Mucosa of stomach (tissue), 1 donor: ENCODE data around the gene MASP1.

Source experiments
- H3K27me3 ChIP-seq: one replicate; pipeline ENCODE4 v1.7.0; 2013; ENCODE audit warnings: mild to moderate bottlenecking, low read length; ENCODE audit not compliant: control insufficient read depth, insufficient read depth
- H3K36me3 ChIP-seq: one replicate; pipeline ENCODE4 v1.7.0; 2013; ENCODE audit warnings: low read length; ENCODE audit not compliant: control insufficient read depth, insufficient read depth
- H3K4me1 ChIP-seq: one replicate; pipeline ENCODE4 v1.7.0; 2013; ENCODE audit warnings: mild to moderate bottlenecking, low read length; ENCODE audit not compliant: control insufficient read depth, insufficient read depth
- H3K4me3 ChIP-seq: one replicate; pipeline ENCODE4 v1.7.0; 2013; ENCODE audit warnings: low read length
- H3K9ac ChIP-seq: one replicate; pipeline ENCODE4 v1.7.0; 2013; ENCODE audit warnings: mild to moderate bottlenecking, low read length, moderate library complexity
- H3K9me3 ChIP-seq: one replicate; pipeline ENCODE4 v1.7.0; 2013; ENCODE audit warnings: mild to moderate bottlenecking, low read length, moderate library complexity; ENCODE audit not compliant: control insufficient read depth
- donor health status: Pancreatic carcinoma.

MASP1 gene

GRCh38 chr3:187237741-187238140 lies 53.8 kb downstream of the MASP1 start:
- H3K4me1 ChIP-seq = no peaks in the 10 kb centered on the region
- no peaks in the 10 kb centered on the region for H3K9me3 ChIP-seq
- no peak overlapping the region for H3K4me3 ChIP-seq
- no peaks in the 10 kb centered on the region for H3K36me3 ChIP-seq
- H3K27me3 ChIP-seq = no peaks in the 10 kb centered on the region
- H3K9ac ChIP-seq = no peak overlapping the region

- no peak overlapping the region for H3K4me3 ChIP-seq
- H3K9ac ChIP-seq = no peak overlapping the region
- no peaks in the 10 kb centered on the region for H3K9me3 ChIP-seq
- no peaks in the 10 kb centered on the region for H3K27me3 ChIP-seq
- H3K36me3 ChIP-seq = no peaks in the 10 kb centered on the region
- H3K4me1 ChIP-seq = no peaks in the 10 kb centered on the region
Observed at GRCh38 chr3:187236962-187237361, 54.6 kb downstream of the MASP1 start.

GRCh38 chr3:187230011-187230410 lies 61.5 kb downstream of the MASP1 start:
- Histone ChIP-seq H3K4me3 (no peak overlapping the region), H3K36me3 (no peaks in the 10 kb centered on the region), H3K27me3 (no peaks in the 10 kb centered on the region), H3K4me1 (no peaks in the 10 kb centered on the region), H3K9ac (no peak overlapping the region), H3K9me3 (no peaks in the 10 kb centered on the region)

- no peaks in the 10 kb centered on the region for H3K27me3 ChIP-seq
- no peak overlapping the region for H3K9ac ChIP-seq
- no peaks in the 10 kb centered on the region for H3K36me3 ChIP-seq
- H3K4me1 ChIP-seq = no peaks in the 10 kb centered on the region
- H3K4me3 ChIP-seq = no peak overlapping the region
- H3K9me3 ChIP-seq = no peaks in the 10 kb centered on the region
Observed at GRCh38 chr3:187228740-187229139, 62.8 kb downstream of the MASP1 start.

DNA sequence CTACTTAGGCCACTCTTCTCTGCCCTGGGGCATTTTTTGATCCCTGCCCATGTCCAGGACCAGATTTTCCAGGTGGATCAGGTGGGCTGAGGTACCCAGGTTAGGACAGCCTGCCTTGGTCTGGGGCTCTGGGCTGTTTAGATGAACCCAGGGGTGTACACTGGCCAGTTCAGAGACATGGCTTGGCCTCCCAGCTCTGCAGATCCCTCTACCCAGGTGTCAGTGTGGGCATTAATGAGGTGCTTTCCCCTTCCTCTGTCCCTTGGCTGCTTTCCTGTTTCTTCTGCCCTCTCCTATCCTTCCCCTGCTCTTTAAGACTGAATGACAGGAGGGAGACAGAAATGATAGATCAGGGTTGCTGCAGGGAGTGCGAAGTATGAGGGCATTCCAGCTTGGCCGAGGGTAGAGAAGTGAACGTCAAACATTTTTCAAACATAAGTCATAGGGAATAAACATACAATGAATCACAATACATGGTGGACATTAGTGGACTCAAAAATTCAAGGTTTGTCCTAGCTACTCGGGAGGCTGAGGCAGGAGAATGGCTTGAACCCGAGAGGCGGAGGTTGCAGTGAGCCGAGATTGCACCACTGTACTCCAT lies 63.8 kb downstream of the MASP1 start:
- Histone ChIP-seq H3K9ac (no peak overlapping the region), H3K27me3 (no peaks in the 10 kb centered on the region), H3K36me3 (no peaks in the 10 kb centered on the region), H3K9me3 (no peaks in the 10 kb centered on the region), H3K4me1 (peaks cover 9% of the 10 kb centered on the region), H3K4me3 (no peak overlapping the region)

GRCh38 chr3:187223799-187224198 lies 67.7 kb downstream of the MASP1 start:
- Histone ChIP-seq H3K4me1 (peaks cover 28% of the 10 kb centered on the region), H3K9me3 (no peaks in the 10 kb centered on the region), H3K27me3 (no peaks in the 10 kb centered on the region), H3K36me3 (no peaks in the 10 kb centered on the region), H3K9ac (no peak overlapping the region), H3K4me3 (no peak overlapping the region)

GRCh38 chr3:187222801-187223200 lies 68.7 kb downstream of the MASP1 start:
- Histone ChIP-seq H3K4me1 (peaks cover 28% of the 10 kb centered on the region), H3K9ac (no peak overlapping the region), H3K36me3 (no peaks in the 10 kb centered on the region), H3K27me3 (no peaks in the 10 kb centered on the region), H3K4me3 (no peak overlapping the region), H3K9me3 (no peaks in the 10 kb centered on the region)

DNA sequence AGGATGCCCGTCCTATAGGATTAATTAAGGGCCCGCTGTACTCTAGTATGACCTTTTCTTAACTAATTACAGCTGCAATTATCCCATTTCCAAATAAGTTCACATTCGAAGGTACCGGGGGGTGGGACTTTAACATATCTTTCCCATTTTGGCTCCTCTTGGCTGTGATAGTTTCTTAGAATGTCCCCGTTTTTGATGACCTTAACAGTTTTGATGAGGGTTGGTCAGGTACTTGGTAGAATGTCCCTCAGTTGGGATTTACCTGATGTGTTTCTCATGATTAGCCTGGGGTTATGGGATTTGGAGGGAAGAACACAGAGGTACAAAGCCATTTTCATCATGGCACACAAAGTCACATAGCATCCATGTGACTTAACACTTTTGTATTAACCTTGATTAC lies 76.1 kb downstream of the MASP1 start:
- Histone ChIP-seq H3K9ac (no peak overlapping the region), H3K9me3 (no peaks in the 10 kb centered on the region)

GRCh38 chr3:187213616-187214015 lies 77.9 kb downstream of the MASP1 start:
- no peak overlapping the region for H3K9ac ChIP-seq
- no peak overlapping the region for H3K4me3 ChIP-seq
- no peaks in the 10 kb centered on the region for H3K27me3 ChIP-seq
- H3K9me3 ChIP-seq = no peaks in the 10 kb centered on the region
- peaks cover 30% of the 10 kb centered on the region for H3K4me1 ChIP-seq
- no peaks in the 10 kb centered on the region for H3K36me3 ChIP-seq

More for the DNA sequence above, 76.1 kb downstream of the MASP1 start:
- no peaks in the 10 kb centered on the region for H3K27me3 ChIP-seq
- H3K4me3 ChIP-seq = no peak overlapping the region
- peaks cover 14% of the 10 kb centered on the region for H3K4me1 ChIP-seq
- H3K36me3 ChIP-seq = no peaks in the 10 kb centered on the region

- H3K4me3 ChIP-seq = no peak overlapping the region
- no peaks in the 10 kb centered on the region for H3K36me3 ChIP-seq
- no peak overlapping the region for H3K9ac ChIP-seq
- H3K9me3 ChIP-seq = no peaks in the 10 kb centered on the region
- peaks cover 35% of the 10 kb centered on the region for H3K4me1 ChIP-seq
- no peaks in the 10 kb centered on the region for H3K27me3 ChIP-seq
Observed at GRCh38 chr3:187212705-187213104, 78.8 kb downstream of the MASP1 start.

DNA sequence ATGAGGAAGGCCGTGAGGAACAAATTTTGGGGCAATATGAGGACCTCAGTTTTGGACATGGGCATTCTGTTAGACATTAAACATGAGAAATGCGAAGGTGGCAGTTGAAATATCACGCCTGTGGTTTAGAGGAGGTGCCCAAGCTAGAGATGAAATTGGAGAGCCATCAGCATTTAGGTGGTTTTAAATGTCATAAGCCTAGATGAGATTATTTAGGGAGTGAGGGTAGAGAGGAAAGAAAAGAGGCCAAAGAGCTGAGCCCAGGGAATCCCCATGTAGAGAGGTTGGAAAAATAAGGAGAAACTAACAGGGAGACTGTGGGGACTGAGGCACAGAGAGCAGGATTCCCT lies 79.4 kb downstream of the MASP1 start:
- H3K4me1 ChIP-seq = peaks cover 35% of the 10 kb centered on the region
- H3K9me3 ChIP-seq = no peaks in the 10 kb centered on the region
- H3K9ac ChIP-seq = no peak overlapping the region
- H3K27me3 ChIP-seq = no peaks in the 10 kb centered on the region
- no peak overlapping the region for H3K4me3 ChIP-seq
- H3K36me3 ChIP-seq = no peaks in the 10 kb centered on the region

- no peak overlapping the region for H3K4me3 ChIP-seq
- H3K9me3 ChIP-seq = no peaks in the 10 kb centered on the region
- H3K4me1 ChIP-seq = peaks cover 35% of the 10 kb centered on the region
- H3K36me3 ChIP-seq = no peaks in the 10 kb centered on the region
- H3K9ac ChIP-seq = no peak overlapping the region
- no peaks in the 10 kb centered on the region for H3K27me3 ChIP-seq
Observed at GRCh38 chr3:187211532-187212195, 79.9 kb downstream of the MASP1 start.
